ENCODE results near the gene IQSEC2.

GRCh38 chrX:53281321-53281822 lies at the start of gene IQSEC2:
- TF ChIP-seq CTCF (IDR thresholded peaks at IDR 0.05) (no peak), EZH2 (IDR thresholded peaks at IDR 0.05; ENCODE audit: borderline replicate concordance, insufficient read depth, low read depth, low read length, poor library complexity, severe bottlenecking) (no peak)
